Stimulated activated CD8-positive, alpha-beta memory T cell treated with anti-CD3 and anti-CD28 coated beads, Interleukin-4, amount 100 ng/mL, for 4 hours (primary cell): Measurements from ENCODE around the gene TCF12.

ENCODE experiments used
- DNase-seq, 2 donors: peaks; one replicate each; pipeline ENCODE4 v3.0.0-alpha.2; 2020; ENCODE audit warnings: low read depth in 2 of 2, low spot score in 1 of 2

The TCF12 gene

DNA sequence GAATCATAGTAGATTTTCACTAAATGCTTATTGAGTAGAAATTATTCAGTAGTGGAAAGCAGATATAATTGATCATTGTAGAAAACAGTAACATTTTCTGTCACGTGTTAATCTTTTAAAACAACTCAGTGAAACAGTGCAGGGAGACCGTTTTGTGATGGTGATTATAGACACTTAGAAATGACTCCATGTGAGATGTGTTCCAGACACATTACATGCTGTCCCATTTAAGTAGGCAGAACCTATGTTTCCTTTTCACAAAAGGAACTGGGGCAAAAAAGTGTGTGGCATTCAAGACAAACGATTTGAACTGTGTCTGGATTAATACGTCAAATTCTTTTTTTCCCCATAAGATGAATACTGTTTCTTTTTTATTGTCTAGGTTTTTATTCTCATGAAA is 126.5 kb downstream of the TCF12 start:
- DNase-seq = no peak

DNA sequence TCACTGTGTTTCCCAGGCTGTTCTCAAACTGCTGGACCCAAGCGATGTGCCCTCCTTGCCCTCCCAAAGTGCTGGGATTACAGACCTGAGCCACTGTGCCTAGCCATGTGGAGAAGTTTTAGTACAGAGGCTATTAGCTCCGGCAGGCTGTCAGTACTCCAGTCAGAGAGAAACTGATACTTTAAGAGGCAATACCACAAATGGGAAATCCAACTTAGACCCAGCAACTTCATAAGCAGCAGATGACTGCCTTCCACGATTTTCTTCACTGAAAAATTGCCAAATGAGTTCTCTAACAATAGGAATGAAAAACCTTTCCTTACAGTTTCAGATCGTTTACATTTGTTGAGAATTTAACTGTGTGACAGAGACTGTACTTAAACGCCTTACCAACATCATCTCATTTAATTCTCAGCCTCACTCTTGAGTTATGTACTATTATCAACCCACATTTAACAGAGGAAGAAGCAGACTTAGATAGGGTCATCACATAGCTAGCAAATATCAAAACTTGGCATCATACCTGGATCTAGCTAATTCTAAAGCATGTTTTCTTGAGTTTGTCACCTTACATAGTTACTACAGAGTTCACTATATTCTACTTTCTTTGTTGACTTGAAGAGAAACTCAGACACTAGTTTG is 127.4 kb downstream of the TCF12 start:
- no peak for DNase-seq

DNA sequence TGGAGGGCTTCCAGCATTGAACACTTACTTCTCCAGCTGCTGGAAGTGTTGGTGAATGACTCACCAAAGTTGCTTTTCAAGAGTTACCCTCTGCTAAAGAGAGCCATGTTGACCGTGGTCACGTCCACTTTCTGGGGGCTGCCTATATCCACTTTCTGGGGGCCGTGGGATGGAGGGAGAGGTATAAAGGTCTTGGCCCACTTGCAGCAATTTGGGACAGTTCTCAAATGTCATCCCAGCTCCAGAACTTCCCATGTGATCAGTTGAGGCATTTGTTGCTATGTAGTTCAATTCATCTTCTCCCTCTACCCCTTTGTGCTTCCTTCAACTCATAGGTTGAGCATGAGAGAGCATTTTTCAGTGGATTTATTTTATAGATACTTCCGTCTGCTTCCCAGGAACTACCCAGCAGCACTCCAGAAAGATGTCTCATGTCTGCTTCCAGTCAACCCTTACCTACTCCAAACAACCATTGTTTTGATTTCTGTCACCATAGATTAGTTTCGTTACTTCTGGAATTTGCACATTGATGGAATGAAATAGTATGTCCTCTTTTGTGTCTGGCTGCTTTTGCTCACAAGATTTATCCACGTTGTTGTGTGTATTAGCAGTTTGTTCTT is 130.6 kb downstream of the TCF12 start:
- no peak for DNase-seq

DNA sequence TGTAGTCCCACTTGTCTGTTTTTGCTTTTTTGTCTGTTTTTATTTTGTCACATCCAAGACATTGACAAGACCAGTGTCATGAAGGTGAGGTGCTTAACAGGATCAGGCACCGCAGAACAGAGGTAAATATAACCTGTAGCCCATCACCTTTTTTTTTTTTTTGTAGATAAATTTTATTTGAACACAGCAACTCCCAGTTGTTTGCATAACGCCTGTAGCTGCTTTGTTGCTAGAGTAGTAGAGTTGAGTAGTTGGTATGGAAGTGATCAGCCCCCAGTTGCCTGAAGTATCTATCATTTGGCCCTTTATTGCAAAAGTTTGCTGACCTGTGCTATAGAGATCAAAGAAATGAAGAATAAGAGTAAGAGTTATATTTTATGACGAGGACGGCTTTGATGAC is 135.0 kb downstream of the TCF12 start:
- no peak for DNase-seq

DNA sequence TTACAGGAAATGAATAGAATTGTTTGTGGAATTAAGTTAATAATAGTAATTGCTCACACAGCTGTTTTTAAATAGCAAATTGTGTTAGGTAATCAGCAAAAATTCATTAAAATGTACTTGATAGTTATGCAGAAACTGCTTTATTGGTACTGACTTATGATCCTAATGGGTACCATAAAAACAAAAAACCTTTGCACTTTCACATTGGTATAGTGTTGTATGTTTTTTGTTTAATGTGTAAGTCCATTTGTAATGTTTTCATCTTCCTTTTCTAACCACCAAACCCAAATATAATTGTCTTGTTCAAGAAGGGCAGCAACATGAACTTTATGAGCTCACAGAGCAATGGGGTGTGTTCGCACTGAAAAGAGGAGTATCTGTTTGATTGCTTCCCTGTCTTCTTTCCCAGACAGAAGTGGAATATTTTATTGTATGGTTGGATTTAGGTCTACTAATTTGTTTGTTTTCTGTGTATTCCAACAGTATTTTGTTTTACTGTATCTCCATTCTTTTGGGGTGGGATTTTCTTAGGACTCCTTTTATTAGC is 135.8 kb downstream of the TCF12 start:
- DNase-seq = no peak

DNA sequence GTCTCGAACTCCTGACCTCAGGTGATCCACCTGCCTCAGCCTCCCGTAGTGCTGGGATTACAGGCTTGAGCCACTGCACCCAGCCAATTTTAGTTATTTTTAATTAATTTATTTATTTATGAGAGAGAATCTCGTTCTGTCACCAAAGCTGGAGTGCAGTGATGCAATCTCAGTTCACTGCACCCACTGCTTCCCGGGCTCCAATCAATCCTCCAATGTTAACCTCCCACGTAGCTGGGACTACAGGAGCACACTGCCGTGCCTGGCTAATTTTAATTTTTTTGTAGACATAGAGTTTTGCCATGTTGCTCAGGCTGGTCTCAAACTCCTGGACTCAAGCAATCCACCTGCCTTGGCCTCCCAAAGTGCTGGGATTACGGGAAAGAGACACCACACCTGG is 137.9 kb downstream of the TCF12 start:
- DNase-seq = no peak

DNA sequence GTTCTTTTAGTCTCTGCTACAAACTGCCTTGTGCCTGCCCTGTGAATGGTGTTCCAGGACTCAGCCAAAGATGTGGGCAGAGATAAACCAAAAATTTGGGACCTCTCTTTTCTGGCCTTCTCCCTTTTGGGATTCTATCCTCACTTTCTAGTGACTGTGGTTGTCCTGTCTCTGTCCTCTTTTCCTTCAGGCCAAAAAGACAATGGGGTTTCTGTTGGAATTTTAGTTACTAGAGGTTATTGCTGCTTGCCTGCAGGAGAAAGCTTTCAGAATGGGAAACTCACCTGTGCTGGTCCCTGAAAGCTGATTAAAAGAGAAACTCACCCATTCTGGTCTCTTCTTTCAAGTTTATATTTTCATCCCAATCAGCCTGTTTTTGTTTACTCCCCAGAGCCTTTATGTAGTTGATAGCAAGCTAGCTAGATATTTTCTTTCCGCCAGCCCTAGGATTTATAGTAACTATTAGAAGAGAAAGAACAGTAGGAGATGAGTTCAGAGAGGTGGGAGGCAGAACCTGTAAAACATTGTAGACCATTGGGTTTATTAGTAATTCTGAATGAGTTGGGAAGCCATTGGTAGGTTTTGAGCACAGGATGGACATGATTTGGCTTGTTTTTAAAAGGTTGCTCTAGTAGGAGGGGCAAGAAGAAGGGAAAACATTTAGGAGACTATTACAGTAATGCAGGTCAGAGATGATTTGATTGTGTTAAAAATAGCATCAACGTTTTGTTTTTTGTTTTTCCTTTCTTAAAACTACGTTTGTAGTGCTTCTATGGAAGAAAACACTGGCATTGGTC is 138.9 kb downstream of the TCF12 start:
- no peak for DNase-seq

DNA sequence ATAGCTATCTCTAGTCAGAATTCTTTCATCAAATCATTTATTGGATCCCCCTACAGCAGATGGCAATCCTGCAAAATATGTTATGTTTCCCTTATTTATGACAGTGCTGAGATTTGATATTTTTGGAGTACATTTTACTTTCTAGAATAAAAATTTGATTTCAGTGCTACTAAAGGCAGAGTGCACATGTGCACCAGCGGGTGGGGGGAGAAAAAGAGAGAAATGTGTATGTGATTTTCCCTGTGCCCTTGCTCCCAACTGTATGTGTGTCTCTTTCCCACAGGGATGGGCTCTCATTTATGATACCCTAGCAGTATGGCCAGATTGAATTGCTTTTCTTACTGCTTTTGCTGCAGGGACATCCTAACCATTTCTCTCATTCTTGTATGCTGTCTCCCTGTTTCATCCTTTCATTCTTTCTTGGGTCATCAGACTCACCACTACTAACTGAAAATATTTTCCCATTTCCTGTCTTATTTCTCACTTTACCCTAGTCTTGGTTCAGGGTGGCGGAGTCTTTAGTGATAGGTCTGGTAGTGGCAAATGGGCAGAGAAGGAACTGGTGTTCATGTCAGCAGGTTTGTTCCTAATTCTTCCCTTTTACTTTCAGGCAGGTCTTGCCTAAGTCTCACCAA is 140.7 kb downstream of the TCF12 start:
- DNase-seq = no peak

DNA sequence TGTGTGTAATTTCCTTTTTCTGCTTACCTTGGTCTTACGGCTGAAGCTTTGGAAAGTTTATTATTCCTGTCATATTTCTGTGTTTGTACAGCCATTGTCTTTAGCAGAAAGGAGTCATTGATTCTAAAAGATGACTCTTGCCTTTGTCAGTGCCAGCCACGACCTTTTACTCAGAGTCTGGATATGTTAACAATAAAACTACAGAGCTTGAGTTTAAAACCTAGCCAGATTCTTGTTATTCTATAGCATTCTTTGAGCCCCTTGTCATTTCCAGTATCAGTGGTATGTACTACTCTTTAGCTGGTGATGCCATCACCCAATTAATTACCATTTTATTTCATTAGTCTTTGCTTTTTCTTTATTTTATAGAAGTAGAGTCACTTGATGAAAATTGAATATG is 142.4 kb downstream of the TCF12 start:
- DNase-seq = no peak

DNA sequence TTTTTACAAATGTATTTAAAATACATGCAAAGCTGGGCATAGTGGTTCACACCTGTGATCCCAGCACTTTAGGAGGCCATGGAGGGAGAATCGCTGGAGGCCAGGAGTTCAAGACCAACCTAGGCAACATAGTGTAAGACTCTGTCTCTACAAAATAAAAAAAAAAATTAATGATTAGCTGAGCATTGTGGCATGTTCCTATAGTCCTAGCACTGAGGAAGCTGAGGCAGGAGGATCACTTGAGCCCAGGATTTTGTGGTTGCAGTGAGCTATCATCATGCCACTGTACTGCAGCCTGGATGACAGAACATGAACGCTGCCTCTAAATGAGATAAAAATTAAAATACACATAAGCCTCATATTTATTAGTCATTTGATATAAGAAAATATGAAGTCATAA is 142.8 kb downstream of the TCF12 start:
- DNase-seq = no peak

DNA sequence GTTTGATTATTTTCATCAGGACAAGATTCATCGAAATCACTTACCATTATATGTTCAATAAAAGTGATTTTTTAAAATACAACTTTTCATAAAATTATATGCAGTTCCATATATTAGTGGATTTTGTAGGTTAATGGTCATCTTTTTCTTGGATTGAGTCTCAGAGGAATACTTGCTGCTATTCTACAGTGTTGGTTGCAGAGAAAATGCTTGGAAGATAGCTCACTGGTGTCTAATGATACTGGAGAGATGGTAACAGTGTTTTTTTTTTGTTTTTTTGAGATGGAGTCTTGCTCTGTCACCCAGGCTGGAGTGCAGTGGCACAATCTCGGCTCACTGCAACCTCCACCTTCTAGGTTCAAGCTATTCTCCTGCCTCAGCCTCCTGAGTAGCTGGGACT is 143.3 kb downstream of the TCF12 start:
- no peak for DNase-seq

DNA sequence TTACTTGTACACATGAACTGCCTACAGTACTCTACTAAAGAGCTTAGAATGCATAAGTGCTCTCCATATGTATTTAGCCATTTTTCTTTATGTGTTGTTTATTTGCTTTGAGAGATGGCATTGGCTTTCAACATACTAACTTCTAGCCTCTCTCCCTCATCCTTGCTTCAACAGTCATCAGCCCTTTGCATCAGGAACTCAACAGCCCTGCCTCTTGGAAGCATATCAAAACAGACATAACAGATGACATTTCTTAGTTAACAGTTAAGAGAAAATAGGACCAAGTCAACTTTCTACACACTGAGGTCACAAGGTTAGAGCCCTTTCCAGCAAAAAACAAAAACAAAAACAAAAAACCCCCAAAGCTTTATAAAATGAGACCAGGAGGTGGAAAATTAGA is 145.6 kb downstream of the TCF12 start:
- DNase-seq = no peak

DNA sequence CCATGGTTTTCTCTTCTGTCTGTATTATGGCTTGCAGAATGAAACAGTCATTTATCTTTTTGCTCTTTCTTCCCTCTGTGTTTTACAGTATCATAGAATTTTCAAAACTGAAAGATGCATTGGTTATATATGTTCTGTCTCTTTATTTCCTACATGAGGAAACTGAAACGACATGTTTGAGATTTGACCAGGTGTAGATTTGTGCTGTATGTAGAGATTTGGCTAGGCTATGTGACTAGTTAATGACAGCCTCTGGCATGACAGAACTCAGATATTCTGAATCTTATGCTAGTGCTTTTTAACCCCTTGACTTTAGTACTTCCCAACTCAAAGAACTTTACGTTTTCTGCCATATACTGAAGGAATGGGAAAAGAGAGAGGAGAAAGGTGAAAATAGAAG is 151.0 kb downstream of the TCF12 start:
- no peak for DNase-seq

DNA sequence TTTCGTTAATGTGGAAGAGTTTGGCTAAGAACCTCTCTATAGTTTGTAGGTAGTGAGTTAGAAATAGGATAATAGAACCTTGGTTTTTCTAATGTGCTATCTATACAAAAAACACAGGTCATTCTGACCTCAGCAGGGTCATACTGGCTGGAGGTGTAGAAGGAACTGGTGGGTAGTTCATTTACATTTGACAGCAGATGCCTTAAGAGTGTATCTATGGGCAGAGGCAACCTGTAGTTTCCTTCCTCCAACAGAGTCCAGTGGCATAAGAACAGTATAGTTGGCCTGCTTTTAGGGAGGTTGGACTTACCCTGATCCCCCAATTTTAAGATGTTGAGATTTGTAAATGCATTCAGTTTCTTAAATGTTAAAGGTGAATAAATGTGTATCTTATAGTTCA is 152.2 kb downstream of the TCF12 start:
- no peak for DNase-seq

DNA sequence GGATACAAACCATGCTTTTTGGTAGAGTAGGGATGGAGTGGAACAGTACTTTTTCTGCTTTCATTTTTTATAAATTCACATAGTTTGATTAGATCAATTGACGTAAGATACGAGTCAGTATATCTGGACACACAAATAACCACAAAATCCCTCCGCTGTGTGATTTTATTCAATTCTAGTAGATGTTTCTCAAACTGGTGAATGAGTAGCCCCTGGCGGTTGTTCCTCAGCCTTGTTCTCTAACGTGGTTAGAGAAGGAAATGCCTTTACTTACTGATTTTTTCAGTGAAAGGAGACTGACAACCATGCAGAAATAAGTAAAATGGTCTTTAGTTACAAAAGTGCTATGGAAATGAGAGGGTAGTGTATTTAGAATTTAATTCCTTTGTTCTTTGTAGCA is 161.0 kb downstream of the TCF12 start:
- no peak for DNase-seq

DNA sequence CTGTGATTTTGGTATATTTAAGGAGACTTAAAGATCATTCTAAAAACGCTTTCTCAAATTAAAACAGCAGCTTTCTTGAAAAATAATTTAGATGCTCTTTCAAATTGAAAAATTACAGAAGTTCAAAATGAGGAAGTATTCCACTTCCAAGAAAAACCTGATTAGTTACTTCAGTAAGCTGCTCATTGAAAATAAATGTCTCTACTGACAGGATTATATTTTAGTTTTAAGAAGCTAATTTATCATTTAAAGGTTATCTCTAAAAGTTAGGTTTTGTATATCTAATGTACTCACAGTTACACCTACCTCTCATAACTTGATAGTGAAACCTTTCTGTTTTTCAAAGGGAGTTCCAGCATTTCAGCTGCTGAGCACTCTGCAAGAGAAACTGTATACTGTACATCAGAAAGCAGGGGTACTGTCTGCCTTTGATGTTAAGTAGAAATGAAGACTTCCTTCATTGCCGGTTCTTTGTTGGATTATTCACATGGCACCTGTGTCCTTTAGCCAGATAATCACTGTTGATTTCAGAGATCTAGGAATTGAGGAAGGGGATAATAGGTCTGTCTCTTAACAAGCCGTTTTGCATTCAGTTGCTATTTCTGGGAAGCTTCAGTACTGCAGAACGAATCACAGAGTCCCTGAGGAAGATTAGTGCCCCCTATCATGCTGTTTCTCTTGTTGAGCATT is 161.6 kb downstream of the TCF12 start:
- DNase-seq = no peak

DNA sequence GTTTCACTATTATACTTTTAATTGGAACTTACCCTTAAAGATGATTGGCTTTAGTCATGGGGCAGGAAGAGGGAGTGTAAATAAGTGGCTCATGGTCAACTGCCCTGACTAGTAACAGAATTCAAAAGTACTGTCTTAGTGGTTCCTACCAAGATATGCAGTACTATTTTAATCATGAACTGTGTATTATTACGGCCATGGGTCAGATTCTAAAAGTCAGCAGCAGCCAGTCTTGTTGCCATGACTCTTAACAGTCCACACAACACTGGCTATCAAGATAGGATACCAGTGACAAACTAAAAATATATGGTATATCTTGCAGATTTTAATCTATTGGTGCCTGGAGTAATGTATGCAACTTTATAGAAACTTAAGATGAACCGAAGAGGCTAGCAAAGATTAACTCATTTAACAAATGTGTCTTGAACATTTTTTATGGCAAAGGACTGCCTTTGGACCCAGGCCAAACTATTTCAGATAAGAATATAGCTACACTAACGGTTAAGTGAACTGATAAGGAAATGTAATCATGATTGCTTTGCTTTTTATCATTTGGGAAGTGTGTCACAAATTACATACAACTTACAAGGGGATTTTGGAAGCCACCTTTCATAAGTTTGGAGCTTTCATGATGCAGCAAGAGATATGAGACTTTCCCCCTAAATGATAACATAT is 163.7 kb downstream of the TCF12 start:
- no peak for DNase-seq

DNA sequence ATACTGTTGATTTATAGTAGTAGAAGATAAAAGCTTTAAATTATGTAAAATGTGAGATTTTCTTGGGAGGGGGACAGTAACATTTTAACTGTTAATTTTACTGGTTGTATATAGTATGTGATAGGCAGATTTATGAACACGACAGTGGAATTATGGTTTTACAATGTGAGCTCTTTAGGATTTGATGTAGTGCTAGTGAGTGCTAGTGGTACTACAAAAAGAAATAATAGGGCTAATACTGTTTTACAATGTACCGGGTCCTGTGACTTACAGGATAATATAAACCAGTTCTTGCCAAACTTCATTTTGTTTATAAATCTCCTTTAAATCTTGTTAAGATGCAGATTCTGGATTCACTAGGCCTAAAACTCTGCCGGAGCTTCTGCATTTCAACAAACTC is 165.7 kb downstream of the TCF12 start:
- DNase-seq = no peak

DNA sequence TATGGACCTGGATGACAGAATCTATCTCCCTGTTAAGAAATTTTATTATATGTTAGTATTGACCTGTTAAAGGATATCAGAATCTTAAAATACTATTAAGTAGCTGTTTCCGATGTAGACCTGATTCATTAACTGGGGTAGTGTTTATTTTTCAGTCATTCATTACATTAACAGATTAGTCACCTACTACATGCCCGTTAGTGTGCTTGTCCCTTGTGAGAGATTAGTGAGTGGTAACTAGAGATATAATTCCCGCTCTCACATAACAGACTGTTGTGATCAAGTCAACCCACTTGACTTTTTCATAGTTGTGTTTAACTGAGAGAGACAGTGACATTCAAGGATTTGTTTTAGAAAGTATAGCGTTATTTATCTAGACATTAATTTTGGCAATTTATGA is 166.8 kb downstream of the TCF12 start:
- no peak for DNase-seq

DNA sequence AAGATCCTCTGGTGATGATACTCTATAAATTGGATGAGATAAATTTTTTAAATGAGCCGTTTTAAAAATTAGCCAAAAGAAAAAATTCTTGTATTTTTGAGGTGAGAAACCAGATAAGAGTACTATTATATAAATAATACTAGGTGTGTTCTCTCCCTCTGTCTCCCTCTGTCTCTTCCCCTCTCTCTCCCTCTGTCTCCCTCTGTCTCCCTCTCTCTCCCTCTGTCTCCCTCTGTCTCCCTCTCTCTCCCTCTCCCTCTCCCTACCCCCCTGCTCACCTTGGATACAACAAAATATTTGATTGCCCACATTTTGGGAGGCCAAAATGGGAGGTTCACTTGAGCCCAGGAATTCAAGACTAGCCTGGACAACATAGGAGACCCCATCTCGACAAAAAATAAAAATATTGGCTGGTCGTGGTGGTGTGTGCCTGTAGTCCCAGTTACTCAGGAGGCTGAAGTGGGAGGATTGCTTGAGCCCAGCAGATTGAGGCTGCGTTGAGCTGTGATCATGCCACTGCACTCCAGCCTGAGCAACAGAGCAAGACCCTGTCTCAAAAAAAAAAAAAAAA is 168.5 kb downstream of the TCF12 start:
- DNase-seq = no peak
